ENCODE data around the gene UPK3A. TPM values are rescaled to one million over a fixed set of nuclear protein-coding genes. Genes with fewer than 3 reads are reported as not detected.

UPK3A gene
- total RNA-seq, 1 donor from 2014 or later, result 0.29 TPM

- no peak for DNase-seq (ENCODE audit: extremely low spot score, unreplicated experiment)
- Mint-ChIP-seq H3K4me3 (no peak overlapping the region), H3K4me1 (ENCODE audit: unreplicated experiment) (peaks cover 15% of the 10 kb centered on the region), H3K27me3 (no peaks in the 10 kb centered on the region), H3K27ac (no peak overlapping the region), H3K36me3 (peaks cover 27% of the 10 kb centered on the region), H3K9me3 (no peaks in the 10 kb centered on the region)
- TF ChIP-seq CTCF (conservative IDR thresholded peaks at IDR 0.05), result peak; percentile 54
Observed at GRCh38 chr22:45335021-45335818, 50.5 kb downstream of the UPK3A start.

GRCh38 chr22:45335854-45336522 lies 51.2 kb downstream of the UPK3A start:
- Mint-ChIP-seq H3K4me1 (ENCODE audit: unreplicated experiment) (peaks cover 15% of the 10 kb centered on the region), H3K4me3 (no peak overlapping the region), H3K9me3 (no peaks in the 10 kb centered on the region), H3K36me3 (peaks cover 27% of the 10 kb centered on the region), H3K27me3 (no peaks in the 10 kb centered on the region), H3K27ac (no peak overlapping the region)
- TF ChIP-seq CTCF (conservative IDR thresholded peaks at IDR 0.05), result no peak
- DNase-seq (ENCODE audit: extremely low spot score, unreplicated experiment), result no peak

- peaks cover 19% of the 10 kb centered on the region for H3K4me1 Mint-ChIP-seq (ENCODE audit: unreplicated experiment)
- H3K4me3 Mint-ChIP-seq, result no peak overlapping the region
- no peak for DNase-seq (ENCODE audit: extremely low spot score, unreplicated experiment)
- H3K9me3 Mint-ChIP-seq, result no peaks in the 10 kb centered on the region
- H3K36me3 Mint-ChIP-seq, result peaks cover 27% of the 10 kb centered on the region
- H3K27me3 Mint-ChIP-seq, result no peaks in the 10 kb centered on the region
- no peak overlapping the region for H3K27ac Mint-ChIP-seq
- TF ChIP-seq CTCF (conservative IDR thresholded peaks at IDR 0.05), result no peak
Observed at GRCh38 chr22:45336971-45337431, 52.3 kb downstream of the UPK3A start.

GRCh38 chr22:45337536-45337935 lies 52.8 kb downstream of the UPK3A start:
- Mint-ChIP-seq H3K27ac (no peak overlapping the region), H3K27me3 (no peaks in the 10 kb centered on the region), H3K36me3 (peaks cover 27% of the 10 kb centered on the region), H3K4me1 (ENCODE audit: unreplicated experiment) (peaks cover 19% of the 10 kb centered on the region), H3K4me3 (no peak overlapping the region), H3K9me3 (no peaks in the 10 kb centered on the region)
- no peak for DNase-seq (ENCODE audit: extremely low spot score, unreplicated experiment)
- no peak for TF ChIP-seq CTCF (conservative IDR thresholded peaks at IDR 0.05)

GRCh38 chr22:45338795-45339194 lies 54.0 kb downstream of the UPK3A start:
- TF ChIP-seq CTCF (conservative IDR thresholded peaks at IDR 0.05), result no peak
- H3K9me3 Mint-ChIP-seq, result no peaks in the 10 kb centered on the region
- no peak for DNase-seq (ENCODE audit: extremely low spot score, unreplicated experiment)
- no peaks in the 10 kb centered on the region for H3K27me3 Mint-ChIP-seq
- no peak overlapping the region for H3K27ac Mint-ChIP-seq
- H3K36me3 Mint-ChIP-seq, result peaks cover 27% of the 10 kb centered on the region
- H3K4me1 Mint-ChIP-seq (ENCODE audit: unreplicated experiment), result peaks cover 19% of the 10 kb centered on the region
- no peak overlapping the region for H3K4me3 Mint-ChIP-seq

All from type B pancreatic cell (in vitro differentiated cells).